ENCODE data around the gene ATP2A3.

GRCh38 chr17:4004517-4005295, 40.5 kb upstream of the ATP2A3 start:
- TF ChIP-seq EZH2 (IDR thresholded peaks at IDR 0.05; ENCODE audit: borderline replicate concordance, low read length), result no peak
- peak; percentile 94 for TF ChIP-seq CTCF (IDR thresholded peaks at IDR 0.05; ENCODE audit: low read length)

Data from OCI-LY1 (cell line).